IMR-90 (cell line): ENCODE data around the gene C1orf141. TPM values are rescaled to one million over a fixed set of nuclear protein-coding genes. Genes with fewer than 3 reads are reported as not detected.
"Not testable (repeated sequence)": the region's sequence is repeated elsewhere in the genome, so short reads cannot be mapped to it uniquely, and the experiment has no call there.

Experiments
- ATAC-seq: fragments of 200-7000 bp; cut with Tn5 transposase; 2 replicates; pipeline ENCODE4 v1.9.1; 2020; ENCODE audit warnings: low read depth, mild to moderate bottlenecking, moderate library complexity
- BruUV-seq: library from RNA; stranded (reverse); fragments of 400-500 nt; replicated peaks from 2 replicates; lab custom pipeline; 2021; lab: Mats Ljungman, UMichigan
- CTCF ChIA-PET: fragments of 300-600 bp; formaldehyde crosslinking; extraction: SDS; loops from one replicate; lab custom pipeline; 2021; ENCODE audit warnings: antibody characterized with exemption; lab: Yijun Ruan, JAX
- POLR2A ChIA-PET: fragments of 300-600 bp; sonication (Branson Sonifier 250); formaldehyde crosslinking; loops from one replicate; lab custom pipeline; 2022; ENCODE audit warnings: antibody characterized with exemption; ENCODE audit not compliant: unreplicated experiment; lab: Charles Lee
- DNase-seq: peaks from one replicate; pipeline ENCODE4 v3.0.0; 2013
- H2AFZ ChIP-seq: replicated peaks from 2 replicates; pipeline ENCODE3; 2013; ENCODE audit warnings: low read length, mild to moderate bottlenecking; ENCODE audit not compliant: poor library complexity
- H2AK5ac ChIP-seq: 2 replicates; pipeline ENCODE4 v1.6.1; 2013; ENCODE audit warnings: low read depth, low read length, inconsistent platforms
- H2AK9ac ChIP-seq: replicated peaks from 2 replicates; pipeline ENCODE3; 2013; ENCODE audit warnings: mild to moderate bottlenecking, low read depth, low read length, moderate library complexity; ENCODE audit not compliant: poor library complexity
- H2BK120ac ChIP-seq: 2 replicates; pipeline ENCODE4 v1.6.1; 2013; ENCODE audit warnings: low read depth, low read length, inconsistent platforms
- H2BK15ac ChIP-seq: 3 replicates; pipeline ENCODE4 v1.6.1; 2013; ENCODE audit warnings: low read depth, low read length, inconsistent platforms
- H2BK20ac ChIP-seq: 2 replicates; pipeline ENCODE4 v1.6.1; 2013; ENCODE audit warnings: low read depth, mild to moderate bottlenecking, inconsistent platforms, low read length, moderate library complexity
- H2BK5ac ChIP-seq: 2 replicates; pipeline ENCODE4 v1.6.1; 2013; ENCODE audit warnings: mild to moderate bottlenecking, low read depth, low read length, inconsistent platforms; ENCODE audit not compliant: poor library complexity, severe bottlenecking
- H3K14ac ChIP-seq: replicated peaks from 2 replicates; pipeline ENCODE4 v1.6.1; 2013; ENCODE audit warnings: low read depth, low read length, inconsistent platforms
- H3K18ac ChIP-seq: 2 replicates; pipeline ENCODE4 v1.6.1; 2013; ENCODE audit warnings: low read depth, low read length, control low read depth
- H3K23ac ChIP-seq: 2 replicates; pipeline ENCODE4 v1.6.1; 2013; ENCODE audit warnings: low read depth, low read length, inconsistent platforms
- H3K27ac ChIP-seq: 2 replicates; pipeline ENCODE4 v1.5.1; 2013; ENCODE audit warnings: mild to moderate bottlenecking, control low read depth, low read length; ENCODE audit not compliant: insufficient read depth
- H3K27me3 ChIP-seq: 2 replicates; pipeline ENCODE4 v1.6.1; 2013; ENCODE audit warnings: low read length; ENCODE audit not compliant: control insufficient read depth, insufficient read depth
- H3K36me3 ChIP-seq: 2 replicates; pipeline ENCODE4 v1.6.1; 2013; ENCODE audit warnings: low read length, mixed read lengths; ENCODE audit not compliant: control insufficient read depth, insufficient read depth
- H3K4ac ChIP-seq: 2 replicates; pipeline ENCODE4 v1.6.1; 2013; ENCODE audit warnings: low read depth, low read length, inconsistent platforms
- H3K4me1 ChIP-seq: 2 replicates; pipeline ENCODE4 v1.6.1; 2013; ENCODE audit warnings: low read length, mixed read lengths; ENCODE audit not compliant: control insufficient read depth, insufficient read depth
- H3K4me2 ChIP-seq: 2 replicates; pipeline ENCODE4 v1.6.1; 2013; ENCODE audit warnings: low read depth, mild to moderate bottlenecking, control low read depth, low read length, moderate library complexity
- H3K4me3 ChIP-seq: 2 replicates; pipeline ENCODE4 v1.5.1; 2013; ENCODE audit warnings: low read depth, mild to moderate bottlenecking, control low read depth, low read length, moderate library complexity; ENCODE audit not compliant: insufficient read depth
- H3K56ac ChIP-seq: 2 replicates; pipeline ENCODE4 v1.6.1; 2013; ENCODE audit warnings: low read length, inconsistent platforms; ENCODE audit not compliant: insufficient read depth; ENCODE audit errors: extremely low read depth
- H3K79me1 ChIP-seq, 2 experiments: 2 replicates each; pipeline ENCODE4 v1.6.1; 2013; ENCODE audit warnings: low read length in 2 of 2, inconsistent platforms in 1 of 2, low read depth in 1 of 2
- H3K9ac ChIP-seq: 2 replicates; pipeline ENCODE4 v1.6.1; 2013; ENCODE audit warnings: low read depth, low read length, control low read depth
- H3K9me1 ChIP-seq: 2 replicates; pipeline ENCODE4 v1.6.1; 2013; ENCODE audit warnings: low read length, inconsistent platforms; ENCODE audit not compliant: insufficient read depth
- H3K9me3 ChIP-seq: 2 replicates; pipeline ENCODE4 v1.6.1; 2013; ENCODE audit warnings: low read length; ENCODE audit not compliant: control insufficient read depth, insufficient read depth
- H4K20me1 ChIP-seq: 2 replicates; pipeline ENCODE4 v1.6.1; 2013; ENCODE audit warnings: low read length, inconsistent platforms; ENCODE audit not compliant: insufficient read depth
- H4K5ac ChIP-seq: 2 replicates; pipeline ENCODE4 v1.6.1; 2013; ENCODE audit warnings: mild to moderate bottlenecking, low read depth, low read length, control low read depth
- H4K8ac ChIP-seq, 2 experiments: 2 replicates each; pipeline ENCODE4 v1.6.1; 2013; ENCODE audit warnings: low read depth in 2 of 2, low read length in 2 of 2, control low read depth in 1 of 2, inconsistent platforms in 1 of 2
- H4K91ac ChIP-seq: 2 replicates; pipeline ENCODE4 v1.6.1; 2013; ENCODE audit warnings: low read depth, low read length, inconsistent platforms; ENCODE audit not compliant: insufficient read depth
- WGBS, 2 experiments: methylation state at CpG; one replicate each; pipeline versions ENCODE4 v1.1.5 to v1.1.7; 2013; ENCODE audit warnings: missing lambda C conversion rate in 2 of 2; ENCODE audit not compliant: insufficient read length in 1 of 2; ENCODE audit errors: extremely low coverage in 2 of 2; 5-methylcytosine and 5-hydroxymethylcytosine counted together
- dilution Hi-C: fragments of 300-500 bp; cut with HindIII; formaldehyde crosslinking; loops from one replicate; pipeline ENCODE4 v1.14.3; 2018; ENCODE audit warnings: low sequenced_read_pairs; ENCODE audit not compliant: unreplicated experiment
- in situ Hi-C: fragments of 300-500 bp; cut with MboI; formaldehyde crosslinking; loops from 3 replicates; pipeline ENCODE4 v1.14.3; 2019; ENCODE audit warnings: low sequenced_read_pairs, inconsistent platforms, mixed read lengths
- intact Hi-C: fragments of 100-400 bp; cut with micrococcal nuclease; formaldehyde crosslinking; loops from 2 replicates; pipeline ENCODE4 v1.10.0; 2022
- polyA plus RNA-seq, 3 experiments: library from polyadenylated mRNA; depleted of rRNA; stranded (reverse); fragments of >200 nt; gene quantifications; 2 replicates each; pipeline ENCODE4 v1.2.3, GENCODE V29; 2012; ENCODE audit warnings: low replicate concordance in 1 of 3
- total RNA-seq: library from RNA; depleted of rRNA; stranded (reverse); fragments of >200 nt; gene quantifications from 2 replicates; pipeline ENCODE4 v1.2.3, GENCODE V29; 2012

C1orf141 gene
- total and polyA plus RNA-seq, 2 of the 4 experiments (the other 2 are of a cell fraction): not detected

- H2BK20ac ChIP-seq, H3K36me3 ChIP-seq, H3K4ac ChIP-seq, H3K14ac ChIP-seq, H3K56ac ChIP-seq, H3K79me1 ChIP-seq, H3K9me3 ChIP-seq, H3K9me1 ChIP-seq, H3K4me2 ChIP-seq, CTCF ChIA-PET, dilution Hi-C loops, H2AK5ac ChIP-seq, H4K91ac ChIP-seq, in situ Hi-C loops, H3K18ac ChIP-seq, H3K9ac ChIP-seq, DNase-seq, H3K23ac ChIP-seq, H4K20me1 ChIP-seq, H3K4me3 ChIP-seq, ATAC-seq, POLR2A ChIA-PET, H4K5ac ChIP-seq, H3K27me3 ChIP-seq, H2BK15ac ChIP-seq, H2AFZ ChIP-seq, H4K8ac ChIP-seq, H2BK5ac ChIP-seq, H3K4me1 ChIP-seq, H3K27ac ChIP-seq, intact Hi-C loops, H2AK9ac ChIP-seq, H2BK120ac ChIP-seq, BruUV-seq: not testable (repeated sequence)
- WGBS, 2 experiments: no CpG with 5 or more reads among the region's 3 CpGs
Observed at GRCh38 chr1:67141832-67142231, 7.1 kb upstream of the C1orf141 start.
